GM12874 (cell line): ENCODE measurements around the gene ZNF273.

ENCODE experiments used
- CTCF ChIP-seq: IDR thresholded peaks from 2 replicates; pipeline ENCODE4 v1.5.1; 2011; ENCODE audit warnings: low read depth, mild to moderate bottlenecking, control low read depth, low read length, moderate library complexity; ENCODE audit not compliant: insufficient read depth

ZNF273 gene

GRCh38 chr7:64902806-64903721, at the start of gene ZNF273:
Gene ZNF273, plus strand, starts transcription at chr7:64903273. Its CDS starts 45 bp downstream, at chr7:64903318.
- TF ChIP-seq CTCF = no peak

- TF ChIP-seq CTCF = no peak
These were observed 49.4 kb upstream of the ZNF273 start for GRCh38 chr7:64853679-64854078.

GRCh38 chr7:64854969-64855368, 48.1 kb upstream of the ZNF273 start:
- no peak for TF ChIP-seq CTCF

GRCh38 chr7:64863021-64863420, 40.1 kb upstream of the ZNF273 start:
- no peak for TF ChIP-seq CTCF

GRCh38 chr7:64863969-64864368, 39.1 kb upstream of the ZNF273 start:
- TF ChIP-seq CTCF = no peak

GRCh38 chr7:64867863-64868440, 35.1 kb upstream of the ZNF273 start:
- no peak for TF ChIP-seq CTCF

- no peak for TF ChIP-seq CTCF
These were observed 34.6 kb upstream of the ZNF273 start for GRCh38 chr7:64868499-64868898.
